Posterior vena cava (tissue), 2 donors: ENCODE data around the gene KRTAP9-6. TPM values are rescaled to one million over a fixed set of nuclear protein-coding genes. Genes with fewer than 3 reads are reported as not detected.
"Not testable (repeated sequence)": the region's sequence is repeated elsewhere in the genome, so short reads cannot be mapped to it uniquely, and the experiment has no call there.

Source experiments
- DNase-seq: peaks from one replicate; pipeline ENCODE4 v3.0.0-alpha.2; 2020; ENCODE audit warnings: low spot score
- intact Hi-C, 2 donors: fragments of 100-400 bp; cut with DNase I; formaldehyde crosslinking; loops; one replicate each; pipeline versions ENCODE4 v1.14.1 to v1.14.2; 2022 to 2023
- total RNA-seq, 2 donors: library from RNA; stranded (reverse); fragmentation: NEBNext Ultra II Directional; extraction: Animal tissue kit (Norgen Biotek cat#: 25700); gene quantifications; one replicate each; pipeline ENCODE4 v1.2.1, GENCODE V29; 2021
- donor health status: DM: yes; HTN: yes; CAD: no.
- donor health status: DM: yes; HTN: yes; CAD: no.

KRTAP9-6 gene
- total RNA-seq, 2 donors from 2014 or later, result not detected

DNA sequence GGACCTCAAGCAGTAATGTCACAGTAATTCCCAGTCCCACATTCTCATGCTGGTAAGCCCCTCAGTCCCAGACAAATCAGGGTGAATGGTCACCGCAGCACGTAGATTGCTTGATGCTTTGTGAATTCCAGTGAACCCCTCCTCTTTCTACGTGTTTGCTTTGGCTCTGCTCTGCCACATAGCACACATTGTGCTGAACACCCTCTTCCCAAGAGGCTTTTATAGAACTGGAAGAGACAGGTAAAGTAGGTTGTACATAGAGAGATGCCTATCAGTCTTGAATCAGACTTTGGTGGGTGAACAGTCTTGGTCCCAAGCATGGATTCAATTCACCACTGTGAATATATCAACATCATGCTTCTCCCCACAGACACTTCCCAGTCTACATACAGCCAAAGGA, 579 bp upstream of the KRTAP9-6 start:
- no peak for DNase-seq
- intact Hi-C loops, result no loop called here

- intact Hi-C loops, result no loop called here
- DNase-seq, result no peak
These were observed 2.5 kb downstream of the KRTAP9-6 start for GRCh38 chr17:41267711-41268110.

DNA sequence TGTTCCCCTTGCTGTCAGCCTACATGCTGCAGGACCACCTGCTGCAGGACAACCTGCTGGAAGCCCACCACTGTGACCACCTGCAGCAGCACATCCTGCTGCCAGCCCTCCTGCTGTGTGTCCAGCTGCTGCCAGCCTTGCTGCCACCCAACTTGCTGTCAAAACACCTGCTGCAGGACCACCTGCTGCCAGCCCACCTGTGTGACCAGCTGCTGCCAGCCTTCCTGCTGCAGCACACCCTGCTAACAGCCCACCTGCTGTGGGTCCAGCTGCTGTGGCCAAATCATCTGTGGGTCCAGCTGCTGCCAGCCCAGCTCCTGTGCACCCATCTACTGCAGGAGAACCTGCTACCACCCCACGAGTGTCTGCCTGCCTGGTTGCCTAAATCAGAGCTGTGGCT, 6.1 kb downstream of the KRTAP9-6 start:
- intact Hi-C loops, DNase-seq: not testable (repeated sequence)

GRCh38 chr17:41271858-41272257, 6.7 kb downstream of the KRTAP9-6 start:
- no peak for DNase-seq
- intact Hi-C loops, result no loop called here

- intact Hi-C loops, DNase-seq: not testable (repeated sequence)
These were observed 10.5 kb downstream of the KRTAP9-6 start, which contains the start of gene KRTAP9-7 for GRCh38 chr17:41275648-41276190. Gene KRTAP9-7 (plus strand): TSS chr17:41275698. CDS start chr17:41275698, 0 bp downstream.

- no peak for DNase-seq
- intact Hi-C loops, result no loop called here
These were observed 13.2 kb downstream of the KRTAP9-6 start for GRCh38 chr17:41278176-41278955.

DNA sequence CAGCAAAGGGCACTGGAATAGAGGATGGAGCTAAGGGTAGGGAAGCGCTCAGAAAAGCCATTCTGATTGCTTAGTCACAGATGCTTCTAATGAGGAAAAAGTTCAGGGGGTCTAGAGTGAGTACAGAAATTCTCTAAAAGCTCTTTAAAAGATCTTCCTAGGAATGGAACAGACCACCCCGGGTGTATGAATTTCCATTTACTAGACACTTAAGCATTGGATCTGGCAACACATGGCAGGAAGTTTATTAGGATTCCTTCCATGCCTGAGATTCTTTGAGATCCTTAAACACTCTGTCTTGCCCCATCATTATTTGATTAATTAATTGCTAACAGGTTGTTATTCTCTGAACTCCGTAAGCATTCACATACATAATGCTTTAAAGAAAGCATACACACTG, 18.9 kb downstream of the KRTAP9-6 start:
- DNase-seq, result no peak
- intact Hi-C loops, result no loop called here

DNA sequence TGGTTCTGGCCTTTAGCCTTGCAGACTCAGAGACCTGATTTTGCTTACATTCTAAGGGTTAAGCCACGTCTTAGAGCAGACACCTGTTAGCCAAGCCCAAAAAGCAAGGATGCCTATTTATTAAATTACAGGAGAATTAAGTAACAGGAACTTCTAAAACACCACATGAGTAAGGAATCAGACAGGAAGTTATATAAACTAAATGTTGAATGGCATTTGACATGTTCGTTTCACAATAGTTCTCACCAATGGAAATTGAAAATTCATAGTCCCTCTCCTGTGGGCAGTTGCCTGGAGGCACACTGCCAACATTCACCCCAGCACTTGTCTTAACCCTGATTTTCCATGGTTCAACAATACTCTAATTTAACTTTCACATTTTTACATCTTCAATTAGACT, 19.4 kb downstream of the KRTAP9-6 start:
- no peak for DNase-seq
- intact Hi-C loops, result no loop called here

DNA sequence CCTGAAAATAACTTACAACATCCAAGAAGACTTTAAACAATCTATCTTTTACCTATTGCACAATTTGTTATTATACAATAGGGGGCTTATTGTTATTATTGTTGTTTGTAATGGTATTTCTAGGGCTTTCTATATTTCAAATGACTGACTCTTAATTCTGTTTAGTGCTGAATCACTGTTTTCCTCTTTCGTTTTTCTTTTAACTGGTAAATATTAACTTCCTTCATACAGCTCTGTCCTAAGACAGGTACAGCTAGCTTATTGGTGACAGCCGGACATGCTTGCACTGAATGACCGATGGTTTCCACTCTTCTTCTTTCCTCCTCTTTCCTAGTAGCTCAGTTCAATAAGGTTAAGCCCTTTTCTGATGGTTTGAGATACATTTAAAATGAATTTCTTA, 21.9 kb downstream of the KRTAP9-6 start:
- DNase-seq, result no peak
- intact Hi-C loops, result no loop called here

- intact Hi-C loops, result no loop called here
These were observed 28.8 kb downstream of the KRTAP9-6 start for GRCh38 chr17:41294016-41294415.

GRCh38 chr17:41296846-41297245, 31.7 kb downstream of the KRTAP9-6 start:
- intact Hi-C loops, result no loop called here
- DNase-seq, result no peak

More at GRCh38 chr17:41294016-41294415, 28.8 kb downstream of the KRTAP9-6 start:
- DNase-seq, result no peak

- intact Hi-C loops, result loop anchor here in 1 of 2 donors (1.0 kb wide), 1 partner anchor 24 kb away; no protein-coding TSS in a partner anchor
- no peak for DNase-seq
These were observed 33.4 kb downstream of the KRTAP9-6 start for GRCh38 chr17:41298458-41299135.

- no peak for DNase-seq
- intact Hi-C loops, result no loop called here
These were observed 36.1 kb downstream of the KRTAP9-6 start for GRCh38 chr17:41301204-41301790.

DNA sequence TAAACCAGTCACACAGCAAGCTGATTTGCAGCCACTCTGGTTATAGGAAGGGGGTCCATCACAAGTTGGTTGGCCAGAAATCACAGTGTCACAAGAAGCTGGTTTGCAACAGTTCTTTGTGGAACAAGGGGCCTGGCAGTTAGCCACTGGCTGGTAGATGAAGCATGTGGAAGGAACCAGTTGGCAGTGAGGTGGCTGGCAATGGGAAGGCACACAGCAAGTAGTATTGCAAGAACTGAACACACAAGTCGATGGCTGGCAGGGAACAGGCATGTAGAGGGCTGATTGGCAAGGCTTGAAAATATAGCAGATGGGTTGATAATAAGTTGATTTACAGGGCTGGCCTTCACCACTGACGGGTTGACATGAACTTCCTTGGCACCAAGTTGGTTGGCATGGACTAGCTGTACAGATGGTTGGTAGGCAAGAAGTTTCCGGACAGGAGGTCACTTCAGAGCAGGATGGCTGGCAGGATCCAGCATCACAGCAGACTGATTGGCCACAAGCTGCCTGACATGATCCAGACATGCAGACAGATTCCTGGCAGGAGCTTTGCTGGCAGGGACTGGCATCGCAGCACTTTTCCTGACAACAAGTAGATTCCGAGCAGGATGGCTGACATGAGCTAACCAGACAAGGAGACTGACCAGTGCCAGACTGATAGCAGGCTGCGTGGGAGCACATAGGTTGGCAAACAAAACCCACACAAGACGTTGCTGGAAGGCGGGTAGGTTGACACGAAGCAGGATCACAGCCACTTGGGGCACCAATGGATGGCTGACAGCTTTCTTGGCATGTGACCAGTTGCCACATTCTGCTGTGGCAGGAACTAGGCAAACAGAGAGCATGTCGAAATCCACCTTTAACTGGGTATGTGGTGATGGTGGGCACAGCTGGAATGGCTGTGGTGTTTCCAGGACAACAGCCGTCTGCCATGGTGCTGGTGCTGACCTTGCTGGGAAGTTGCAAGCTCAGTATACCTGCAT, 37.0 kb downstream of the KRTAP9-6 start, which contains the start of gene KRTAP29-1:
TSS of gene KRTAP29-1 (minus strand) at position 936 of the 986 bp plus-strand sequence. CDS start at position 936, 0 bp downstream.
- no peak for DNase-seq
- intact Hi-C loops, result no loop called here

DNA sequence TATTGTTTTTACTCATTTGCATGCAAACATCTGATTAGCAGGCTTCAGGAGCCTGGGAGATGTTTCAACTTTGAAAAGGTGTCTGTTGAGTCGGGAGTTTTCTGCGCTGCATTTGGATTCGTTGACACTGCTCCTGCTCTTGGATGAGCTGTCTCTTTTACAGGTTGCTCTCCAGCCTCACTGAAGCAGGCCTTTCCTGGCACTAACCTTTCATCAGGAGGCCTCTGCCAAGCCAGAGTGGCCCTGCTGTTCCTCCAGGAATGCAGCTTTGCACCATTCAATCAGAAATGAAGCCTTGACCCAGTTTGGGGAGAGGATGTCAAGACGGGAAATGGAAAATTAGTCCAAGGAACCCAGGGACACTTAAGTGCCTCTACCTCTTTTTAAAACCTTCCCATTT, 37.8 kb downstream of the KRTAP9-6 start:
- intact Hi-C loops, result no loop called here
- DNase-seq, result no peak

DNA sequence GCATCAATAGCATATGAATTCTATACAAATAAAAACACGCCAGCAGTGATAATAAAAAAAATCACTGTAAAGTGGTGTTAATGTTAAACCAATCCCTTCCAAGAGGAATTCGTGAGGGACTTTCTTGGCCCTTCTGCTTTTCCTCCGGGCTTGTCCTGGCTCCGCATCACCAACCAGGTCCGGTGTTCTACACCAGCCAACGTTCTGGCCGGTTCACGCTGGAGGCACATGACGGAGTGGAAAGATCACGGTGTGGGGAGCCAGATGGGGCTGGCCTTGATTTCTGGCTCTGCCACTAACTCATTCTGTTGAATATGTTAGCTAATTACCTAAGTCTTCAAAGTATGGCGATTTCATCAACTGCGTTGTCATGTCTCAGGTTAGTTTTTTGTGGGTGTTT, 38.9 kb downstream of the KRTAP9-6 start:
- intact Hi-C loops, result no loop called here
- no peak for DNase-seq

DNA sequence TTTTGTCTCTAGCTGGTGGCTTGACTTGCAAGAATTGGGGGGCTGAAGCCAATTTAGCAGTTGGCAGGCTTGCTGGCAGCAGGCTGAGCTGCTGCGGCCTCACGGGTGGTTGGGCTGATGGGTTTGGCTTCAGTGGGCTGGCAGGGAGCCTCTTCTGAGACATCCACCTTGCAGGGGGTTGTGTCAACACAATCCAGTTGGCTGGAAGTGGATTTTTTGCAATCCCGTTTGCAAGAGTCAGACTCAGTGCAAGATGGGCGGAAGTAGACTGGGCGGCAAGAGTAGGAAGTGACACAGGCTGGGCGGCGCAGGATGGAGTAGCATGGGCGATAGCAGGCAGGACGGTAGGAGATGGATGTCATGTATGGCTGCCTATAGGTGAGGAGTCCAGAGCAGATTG, 42.5 kb downstream of the KRTAP9-6 start:
- DNase-seq, result no peak
- intact Hi-C loops, result no loop called here

- intact Hi-C loops, result no loop called here
- peak; percentile 80 for DNase-seq
These were observed 43.2 kb downstream of the KRTAP9-6 start for GRCh38 chr17:41308251-41308917.
